ENCODE measurements around the gene ZDHHC24. TPM values are rescaled to one million over a fixed set of nuclear protein-coding genes. Genes with fewer than 3 reads are reported as not detected.

ZDHHC24 gene
- total and polyA plus RNA-seq, 2 experiments from 2014 or later, result 5.6 to 13.1 TPM

GRCh38 chr11:66564984-66565383 lies 19.1 kb upstream of the ZDHHC24 start (continued):
- TF ChIP-seq, protein P1, sequence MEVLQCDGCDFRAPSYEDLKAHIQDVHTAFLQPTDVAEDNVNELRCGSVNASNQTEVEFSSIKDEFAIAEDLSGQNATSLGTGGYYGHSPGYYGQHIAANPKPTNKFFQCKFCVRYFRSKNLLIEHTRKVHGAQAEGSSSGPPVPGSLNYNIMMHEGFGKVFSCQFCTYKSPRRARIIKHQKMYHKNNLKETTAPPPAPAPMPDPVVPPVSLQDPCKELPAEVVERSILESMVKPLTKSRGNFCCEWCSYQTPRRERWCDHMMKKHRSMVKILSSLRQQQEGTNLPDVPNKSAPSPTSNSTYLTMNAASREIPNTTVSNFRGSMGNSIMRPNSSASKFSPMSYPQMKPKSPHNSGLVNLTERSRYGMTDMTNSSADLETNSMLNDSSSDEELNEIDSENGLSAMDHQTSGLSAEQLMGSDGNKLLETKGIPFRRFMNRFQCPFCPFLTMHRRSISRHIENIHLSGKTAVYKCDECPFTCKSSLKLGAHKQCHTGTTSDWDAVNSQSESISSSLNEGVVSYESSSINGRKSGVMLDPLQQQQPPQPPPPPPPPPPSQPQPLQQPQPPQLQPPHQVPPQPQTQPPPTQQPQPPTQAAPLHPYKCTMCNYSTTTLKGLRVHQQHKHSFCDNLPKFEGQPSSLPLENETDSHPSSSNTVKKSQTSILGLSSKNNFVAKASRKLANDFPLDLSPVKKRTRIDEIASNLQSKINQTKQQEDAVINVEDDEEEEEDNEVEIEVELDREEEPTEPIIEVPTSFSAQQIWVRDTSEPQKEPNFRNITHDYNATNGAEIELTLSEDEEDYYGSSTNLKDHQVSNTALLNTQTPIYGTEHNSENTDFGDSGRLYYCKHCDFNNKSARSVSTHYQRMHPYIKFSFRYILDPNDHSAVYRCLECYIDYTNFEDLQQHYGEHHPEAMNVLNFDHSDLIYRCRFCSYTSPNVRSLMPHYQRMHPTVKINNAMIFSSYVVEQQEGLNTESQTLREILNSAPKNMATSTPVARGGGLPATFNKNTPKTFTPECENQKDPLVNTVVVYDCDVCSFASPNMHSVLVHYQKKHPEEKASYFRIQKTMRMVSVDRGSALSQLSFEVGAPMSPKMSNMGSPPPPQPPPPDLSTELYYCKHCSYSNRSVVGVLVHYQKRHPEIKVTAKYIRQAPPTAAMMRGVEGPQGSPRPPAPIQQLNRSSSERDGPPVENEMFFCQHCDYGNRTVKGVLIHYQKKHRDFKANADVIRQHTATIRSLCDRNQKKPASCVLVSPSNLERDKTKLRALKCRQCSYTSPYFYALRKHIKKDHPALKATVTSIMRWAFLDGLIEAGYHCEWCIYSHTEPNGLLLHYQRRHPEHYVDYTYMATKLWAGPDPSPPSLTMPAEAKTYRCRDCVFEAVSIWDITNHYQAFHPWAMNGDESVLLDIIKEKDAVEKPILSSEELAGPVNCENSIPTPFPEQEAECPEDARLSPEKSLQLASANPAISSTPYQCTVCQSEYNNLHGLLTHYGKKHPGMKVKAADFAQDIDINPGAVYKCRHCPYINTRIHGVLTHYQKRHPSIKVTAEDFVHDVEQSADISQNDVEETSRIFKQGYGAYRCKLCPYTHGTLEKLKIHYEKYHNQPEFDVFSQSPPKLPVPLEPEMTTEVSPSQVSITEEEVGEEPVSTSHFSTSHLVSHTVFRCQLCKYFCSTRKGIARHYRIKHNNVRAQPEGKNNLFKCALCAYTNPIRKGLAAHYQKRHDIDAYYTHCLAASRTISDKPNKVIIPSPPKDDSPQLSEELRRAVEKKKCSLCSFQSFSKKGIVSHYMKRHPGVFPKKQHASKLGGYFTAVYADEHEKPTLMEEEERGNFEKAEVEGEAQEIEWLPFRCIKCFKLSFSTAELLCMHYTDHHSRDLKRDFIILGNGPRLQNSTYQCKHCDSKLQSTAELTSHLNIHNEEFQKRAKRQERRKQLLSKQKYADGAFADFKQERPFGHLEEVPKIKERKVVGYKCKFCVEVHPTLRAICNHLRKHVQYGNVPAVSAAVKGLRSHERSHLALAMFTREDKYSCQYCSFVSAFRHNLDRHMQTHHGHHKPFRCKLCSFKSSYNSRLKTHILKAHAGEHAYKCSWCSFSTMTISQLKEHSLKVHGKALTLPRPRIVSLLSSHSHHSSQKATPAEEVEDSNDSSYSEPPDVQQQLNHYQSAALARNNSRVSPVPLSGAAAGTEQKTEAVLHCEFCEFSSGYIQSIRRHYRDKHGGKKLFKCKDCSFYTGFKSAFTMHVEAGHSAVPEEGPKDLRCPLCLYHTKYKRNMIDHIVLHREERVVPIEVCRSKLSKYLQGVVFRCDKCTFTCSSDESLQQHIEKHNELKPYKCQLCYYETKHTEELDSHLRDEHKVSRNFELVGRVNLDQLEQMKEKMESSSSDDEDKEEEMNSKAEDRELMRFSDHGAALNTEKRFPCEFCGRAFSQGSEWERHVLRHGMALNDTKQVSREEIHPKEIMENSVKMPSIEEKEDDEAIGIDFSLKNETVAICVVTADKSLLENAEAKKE (CRISPR knock-in tag; IDR thresholded peaks at IDR 0.05), result no peak
- no peak for TF ChIP-seq ZNF331 (CRISPR knock-in tag; IDR thresholded peaks at IDR 0.05; ENCODE audit: low read depth)
- no peak for TF ChIP-seq ZNF114 (CRISPR knock-in tag; IDR thresholded peaks at IDR 0.05)
- TF ChIP-seq NANOG (IDR thresholded peaks at IDR 0.05; ENCODE audit: borderline replicate concordance), result no peak
- no peak for TF ChIP-seq JUNB (IDR thresholded peaks at IDR 0.05; ENCODE audit: unreplicated experiment)
- TF ChIP-seq STAT1 (IDR thresholded peaks at IDR 0.05; ENCODE audit: unreplicated experiment), result no peak
- no peak for TF ChIP-seq ETS1 (IDR thresholded peaks at IDR 0.05)
- TF ChIP-seq POLR2AphosphoS5 (IDR thresholded peaks at IDR 0.05; ENCODE audit: low read depth), result no peak
- no peak for TF ChIP-seq EZH2phosphoT487 (IDR thresholded peaks at IDR 0.05; ENCODE audit: unreplicated experiment)
- no peak for TF ChIP-seq EZH2 (IDR thresholded peaks at IDR 0.05; ENCODE audit: low read depth, unreplicated experiment)
